Measurements from ENCODE around the gene IFFO2.

- TF ChIP-seq CTCF (conservative IDR thresholded peaks at IDR 0.05 in 1 of 2, IDR thresholded peaks at IDR 0.05 in 1 of 2; ENCODE audit: low read depth in 1 of 2, low read length in 2 of 2) (no peak), EZH2 (IDR thresholded peaks at IDR 0.05; ENCODE audit: low read length, missing control alignments) (no peak)
These were observed 32.8 kb upstream of the IFFO2 start for GRCh38 chr1:18989176-18989799.
